Caco-2 (cell line): ENCODE results near the gene PLXDC2. TPM values are rescaled to one million over a fixed set of nuclear protein-coding genes. Genes with fewer than 3 reads are reported as not detected.

ENCODE experiments used
- BruUV-seq: library from RNA; stranded (reverse); fragments of 400-500 nt; replicated peaks from 2 replicates; lab custom pipeline; 2021; lab: Mats Ljungman, UMichigan
- CTCF ChIA-PET: fragments of 300-600 bp; sonication (Branson Sonifier 250); formaldehyde crosslinking; loops from one replicate; lab custom pipeline; 2022; ENCODE audit warnings: antibody characterized with exemption; lab: Charles Lee
- POLR2A ChIA-PET: fragments of 300-600 bp; sonication (Branson Sonifier 250); formaldehyde crosslinking; loops from one replicate; lab custom pipeline; 2022; ENCODE audit warnings: antibody characterized with exemption; lab: Charles Lee
- DNase-seq, 2 experiments: peaks; one replicate each; pipeline versions ENCODE4 v3.0.0 to v3.0.0-alpha.2; 2020 to 2022
- H3K27me3 ChIP-seq: replicated peaks from 2 replicates; pipeline ENCODE4 v1.6.0; 2011; ENCODE audit warnings: low read length; ENCODE audit not compliant: control insufficient read depth, insufficient read depth
- H3K36me3 ChIP-seq: 2 replicates; pipeline ENCODE4 v1.5.1; 2011; ENCODE audit warnings: low read length; ENCODE audit not compliant: control insufficient read depth, insufficient read depth
- H3K4me1 ChIP-seq: fragments of 250-450 bp; sonication (Bioruptor Pico); 2 replicates; pipeline ENCODE4 v1.5.1; 2020; ENCODE audit warnings: mild to moderate bottlenecking
- H3K4me3 ChIP-seq: 2 replicates; pipeline ENCODE4 v1.5.1; 2011; ENCODE audit warnings: low read depth, mild to moderate bottlenecking, control low read depth, low read length
- H3K9me3 ChIP-seq: fragments of 250-450 bp; sonication (Bioruptor Pico); 2 replicates; pipeline ENCODE4 v1.5.1; 2020; ENCODE audit warnings: mild to moderate bottlenecking, moderate library complexity
- H3K27ac Mint-ChIP-seq: one replicate; pipeline ENCODE4 v1.8.0; 2022; ENCODE audit warnings: mixed read lengths; ENCODE audit not compliant: unreplicated experiment
- H3K27me3 Mint-ChIP-seq: one replicate; pipeline ENCODE4 v1.8.0; 2022; ENCODE audit warnings: mixed read lengths; ENCODE audit not compliant: insufficient read depth, unreplicated experiment
- H3K36me3 Mint-ChIP-seq: one replicate; pipeline ENCODE4 v1.8.0; 2022; ENCODE audit warnings: mild to moderate bottlenecking, mixed read lengths; ENCODE audit not compliant: insufficient read depth, unreplicated experiment
- H3K4me1 Mint-ChIP-seq: one replicate; pipeline ENCODE4 v1.8.0; 2022; ENCODE audit warnings: low read depth, mixed read lengths; ENCODE audit not compliant: unreplicated experiment
- H3K4me3 Mint-ChIP-seq: one replicate; pipeline ENCODE4 v1.8.0; 2022; ENCODE audit warnings: mild to moderate bottlenecking, moderate library complexity, mixed read lengths; ENCODE audit not compliant: unreplicated experiment
- H3K9me3 Mint-ChIP-seq: one replicate; pipeline ENCODE4 v1.8.0; 2022; ENCODE audit warnings: mixed read lengths; ENCODE audit not compliant: unreplicated experiment
- CTCF ChIP-seq, 2 experiments: fragments of 200-600 bp in 1 of 2; IDR thresholded peaks; 1 replicate in 1 of 2; 2 replicates in 1 of 2; pipeline versions ENCODE4 v1.5.1 to v1.8.0; 2011 to 2022; ENCODE audit warnings: antibody characterized with exemption in 1 of 2, control low read depth in 1 of 2, inconsistent platforms in 1 of 2, low read depth in 1 of 2, low read length in 1 of 2, mild to moderate bottlenecking in 1 of 2, moderate library complexity in 1 of 2; ENCODE audit not compliant: insufficient read depth in 1 of 2, severe bottlenecking in 1 of 2, unreplicated experiment in 1 of 2
- intact Hi-C: fragments of 100-400 bp; cut with micrococcal nuclease; formaldehyde crosslinking; loops from one replicate; pipeline ENCODE4 v1.10.0; 2022; ENCODE audit not compliant: unreplicated experiment
- total RNA-seq: library from RNA; stranded (reverse); gene quantifications from 2 replicates; pipeline ENCODE4 v1.2.3, GENCODE V29; 2022

The PLXDC2 gene
- total RNA-seq, 1 experiment from 2014 or later, result 0.54 TPM

GRCh38 chr10:19860107-19860506, 43.9 kb downstream of the PLXDC2 start:
- CTCF ChIA-PET, result no interaction called here
- Mint-ChIP-seq H3K4me3 (no peak overlapping the region), H3K27ac (no peak overlapping the region), H3K4me1 (no peaks in the 10 kb centered on the region), H3K36me3 (no peaks in the 10 kb centered on the region), H3K9me3 (no peaks in the 10 kb centered on the region), H3K27me3 (peaks cover 5% of the 10 kb centered on the region)
- DNase-seq, result no peak
- no peak overlapping the region for H3K4me3 ChIP-seq
- POLR2A ChIA-PET, result no interaction called here
- H3K27me3 ChIP-seq, result no peaks in the 10 kb centered on the region
- intact Hi-C loops, result no loop called here
- no peaks in the 10 kb centered on the region for H3K4me1 ChIP-seq
- no peaks in the 10 kb centered on the region for H3K36me3 ChIP-seq
- no peak for TF ChIP-seq CTCF (IDR thresholded peaks at IDR 0.05; ENCODE audit: insufficient read depth in 1 of 2, low read depth in 1 of 2, low read length in 1 of 2, severe bottlenecking in 1 of 2, unreplicated experiment in 1 of 2)
- no peaks in the 10 kb centered on the region for H3K9me3 ChIP-seq
- BruUV-seq, result no TSS peak

- no peaks in the 10 kb centered on the region for H3K9me3 Mint-ChIP-seq
- H3K4me3 Mint-ChIP-seq, result no peak overlapping the region
- no peak for TF ChIP-seq CTCF (IDR thresholded peaks at IDR 0.05; ENCODE audit: insufficient read depth in 1 of 2, low read depth in 1 of 2, low read length in 1 of 2, severe bottlenecking in 1 of 2, unreplicated experiment in 1 of 2)
- ChIA-PET POLR2A (no interaction called here), CTCF (no interaction called here)
- peaks cover 5% of the 10 kb centered on the region for H3K27me3 Mint-ChIP-seq
- intact Hi-C loops, result no loop called here
- DNase-seq, result no peak
- no peaks in the 10 kb centered on the region for H3K36me3 Mint-ChIP-seq
- H3K36me3 ChIP-seq, result no peaks in the 10 kb centered on the region
- H3K9me3 ChIP-seq, result no peaks in the 10 kb centered on the region
- H3K27ac Mint-ChIP-seq, result no peak overlapping the region
- H3K4me1 Mint-ChIP-seq, result no peaks in the 10 kb centered on the region
- no TSS peak for BruUV-seq
- H3K27me3 ChIP-seq, result no peaks in the 10 kb centered on the region
- H3K4me3 ChIP-seq, result no peak overlapping the region
- H3K4me1 ChIP-seq, result no peaks in the 10 kb centered on the region
Measured at GRCh38 chr10:19862811-19863515, 46.7 kb downstream of the PLXDC2 start.

GRCh38 chr10:19865676-19866075, 49.4 kb downstream of the PLXDC2 start:
- DNase-seq, result no peak
- ChIA-PET CTCF (no interaction called here), POLR2A (no interaction called here)
- H3K36me3 Mint-ChIP-seq, result no peaks in the 10 kb centered on the region
- H3K27me3 Mint-ChIP-seq, result peaks cover 5% of the 10 kb centered on the region
- H3K9me3 ChIP-seq, result no peaks in the 10 kb centered on the region
- no TSS peak for BruUV-seq
- no peaks in the 10 kb centered on the region for H3K4me1 ChIP-seq
- intact Hi-C loops, result no loop called here
- no peak for TF ChIP-seq CTCF (IDR thresholded peaks at IDR 0.05; ENCODE audit: insufficient read depth in 1 of 2, low read depth in 1 of 2, low read length in 1 of 2, severe bottlenecking in 1 of 2, unreplicated experiment in 1 of 2)
- no peaks in the 10 kb centered on the region for H3K9me3 Mint-ChIP-seq
- H3K27ac Mint-ChIP-seq, result no peak overlapping the region
- H3K4me1 Mint-ChIP-seq, result no peaks in the 10 kb centered on the region
- no peaks in the 10 kb centered on the region for H3K36me3 ChIP-seq
- no peak overlapping the region for H3K4me3 ChIP-seq
- H3K27me3 ChIP-seq, result no peaks in the 10 kb centered on the region
- H3K4me3 Mint-ChIP-seq, result no peak overlapping the region
